Activated CD4-positive, alpha-beta memory T cell treated with anti-CD3 and anti-CD28 coated beads, Interleukin-2, amount 10 ng/mL, durations not matched to agents 7 days and 5 days (primary cell): ENCODE results near the gene HPS6. TPM values are rescaled to one million over a fixed set of nuclear protein-coding genes. Genes with fewer than 3 reads are reported as not detected.

Experiments
- CTCF ChIA-PET: fragments of 350-600 bp; sonication (Branson Sonifier 250); formaldehyde crosslinking; loops from one replicate; lab custom pipeline; 2021; ENCODE audit warnings: antibody characterized with exemption, inconsistent platforms; lab: Charles Lee
- POLR2A ChIA-PET: fragments of 350-600 bp; sonication (Branson Sonifier 250); formaldehyde crosslinking; loops from one replicate; lab custom pipeline; 2021; ENCODE audit warnings: antibody characterized with exemption; lab: Charles Lee
- DNase-seq: peaks from one replicate; pipeline ENCODE4 v3.0.0-alpha.2; 2020
- H3K27ac Mint-ChIP-seq: one replicate; pipeline ENCODE4 v1.8.0; 2021; ENCODE audit warnings: mild to moderate bottlenecking, mixed read lengths
- H3K27me3 Mint-ChIP-seq: one replicate; pipeline ENCODE4 v1.8.0; 2021; ENCODE audit warnings: mixed read lengths
- H3K36me3 Mint-ChIP-seq: one replicate; pipeline ENCODE4 v1.8.0; 2021; ENCODE audit warnings: low read depth, mixed read lengths
- H3K4me1 Mint-ChIP-seq: one replicate; pipeline ENCODE4 v1.8.0; 2021; ENCODE audit warnings: mixed read lengths
- H3K4me3 Mint-ChIP-seq: one replicate; pipeline ENCODE4 v1.8.0; 2021; ENCODE audit warnings: mild to moderate bottlenecking, mixed read lengths
- H3K9me3 Mint-ChIP-seq: one replicate; pipeline ENCODE4 v1.8.0; 2021; ENCODE audit warnings: mixed read lengths
- total RNA-seq, 2 experiments: library from RNA; stranded (reverse); gene quantifications; one replicate each; pipeline ENCODE4 v1.2.3, GENCODE V29; 2021

Gene HPS6
- total RNA-seq, 2 experiments from 2014 or later = 24.7 to 25.7 TPM

DNA sequence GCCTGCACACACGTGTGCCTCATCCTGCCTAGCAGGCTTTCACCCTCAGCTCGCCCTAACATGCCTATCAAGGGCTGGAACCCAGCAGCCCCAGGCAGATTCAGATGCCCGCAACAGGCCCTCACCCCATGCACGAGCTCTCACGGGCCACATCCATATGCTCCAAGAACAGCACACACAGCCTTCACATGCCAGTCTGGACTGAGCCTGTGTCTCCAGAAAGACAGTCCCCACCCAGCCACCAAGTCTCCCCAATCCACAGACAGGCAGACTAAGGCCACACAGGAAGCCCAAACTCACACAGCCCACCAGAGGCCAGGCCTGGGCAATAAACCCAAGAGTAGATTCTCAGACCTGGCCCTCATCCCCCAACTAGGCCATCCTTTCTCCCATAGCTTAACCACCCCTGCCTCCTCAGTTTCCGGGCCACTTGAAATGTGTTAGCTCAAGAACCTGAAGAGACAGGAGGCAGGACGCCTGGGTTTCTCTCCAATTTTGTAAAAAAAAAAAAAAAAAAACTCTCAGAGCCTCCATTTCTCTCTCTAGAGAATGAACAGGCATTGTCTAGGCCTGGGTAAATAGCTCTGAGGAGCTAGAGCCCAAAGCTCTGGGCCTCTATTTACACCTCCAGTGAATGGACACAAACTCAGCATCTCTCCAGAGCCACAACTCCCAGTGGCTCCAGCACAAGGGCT is 48.3 kb downstream of the HPS6 start:
- H3K27ac Mint-ChIP-seq = peak overlapping the region; percentile 77
- CTCF ChIA-PET = interaction anchor here (0.6 to 3.6 kb wide), 13 partner anchors 10 to 991 kb away, joined by 3 to 12 read pairs (median 5); partner anchors contain the start of gene PPRC1
- POLR2A ChIA-PET = interaction anchor here (0.6 to 4.1 kb wide), 13 partner anchors 11 to 339 kb away, joined by 3 to 24 read pairs (median 5); partner anchors contain the start of genes CUEDC2, NOLC1, OGA and PPRC1
- peaks cover 55% of the 10 kb centered on the region for H3K4me1 Mint-ChIP-seq
- peaks cover 43% of the 10 kb centered on the region for H3K36me3 Mint-ChIP-seq
- H3K27me3 Mint-ChIP-seq = no peaks in the 10 kb centered on the region
- H3K9me3 Mint-ChIP-seq = no peaks in the 10 kb centered on the region
- peak overlapping the region; percentile 76 for H3K4me3 Mint-ChIP-seq
- DNase-seq = peak; percentile 49

DNA sequence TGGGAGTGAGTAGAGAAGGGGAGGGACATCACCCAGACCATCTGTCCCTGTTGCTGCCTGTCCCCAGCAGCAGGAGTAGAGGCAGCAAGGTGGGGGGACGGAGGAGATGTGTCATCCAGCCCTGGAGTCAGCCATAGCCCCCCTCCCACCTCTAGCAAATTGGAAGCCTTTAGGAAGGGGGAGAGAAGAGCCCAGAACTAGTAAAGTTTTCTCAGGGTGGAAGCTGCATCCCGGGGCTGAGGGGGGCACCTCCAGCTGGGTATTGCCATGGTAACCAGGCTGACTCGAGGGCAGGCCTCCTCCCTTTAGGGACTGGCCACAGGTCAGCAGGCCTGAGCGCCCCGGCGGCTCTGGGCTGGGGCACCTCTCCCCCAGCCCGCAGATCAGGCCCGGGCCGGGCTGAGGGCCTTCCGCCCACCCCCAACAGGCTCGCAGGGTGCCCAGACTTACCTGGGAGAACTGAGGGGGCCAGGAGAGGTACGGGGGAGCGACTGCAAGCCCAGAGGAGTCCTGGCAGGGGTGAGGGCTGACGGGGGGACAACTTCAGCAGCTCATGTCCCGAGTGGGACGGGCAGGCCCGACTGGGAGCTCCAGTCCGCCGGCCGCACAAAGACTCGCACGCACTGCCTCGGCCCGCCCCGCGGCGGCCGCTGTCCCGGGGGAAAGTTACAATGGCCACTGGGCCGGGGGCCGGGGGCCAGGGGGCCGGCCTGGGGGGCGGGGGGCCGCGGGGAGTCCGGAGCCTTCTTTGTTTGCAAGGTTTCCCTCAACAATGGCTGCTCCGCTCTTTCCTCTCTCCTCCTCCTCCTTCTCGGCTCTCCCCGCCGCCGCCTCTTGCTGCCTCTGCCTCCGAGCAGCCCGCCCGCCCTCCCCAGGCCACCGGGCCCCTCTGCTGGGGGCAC is 49.1 kb downstream of the HPS6 start:
- Mint-ChIP-seq H3K36me3 (peaks cover 35% of the 10 kb centered on the region), H3K4me1 (peaks cover 61% of the 10 kb centered on the region), H3K27ac (peak overlapping the region; percentile 91), H3K27me3 (no peaks in the 10 kb centered on the region), H3K9me3 (no peaks in the 10 kb centered on the region), H3K4me3 (peak overlapping the region; percentile 76)
- ChIA-PET POLR2A (interaction anchor here (0.6 to 4.1 kb wide), 16 partner anchors 9 to 338 kb away, joined by 3 to 24 read pairs (median 5); partner anchors contain the start of genes CUEDC2, NOLC1, OGA and PPRC1), CTCF (interaction anchor here (0.6 to 3.6 kb wide), 11 partner anchors 9 to 278 kb away, joined by 3 to 12 read pairs (median 5); partner anchors contain the start of gene PPRC1)
- peak; percentile 31 for DNase-seq

DNA sequence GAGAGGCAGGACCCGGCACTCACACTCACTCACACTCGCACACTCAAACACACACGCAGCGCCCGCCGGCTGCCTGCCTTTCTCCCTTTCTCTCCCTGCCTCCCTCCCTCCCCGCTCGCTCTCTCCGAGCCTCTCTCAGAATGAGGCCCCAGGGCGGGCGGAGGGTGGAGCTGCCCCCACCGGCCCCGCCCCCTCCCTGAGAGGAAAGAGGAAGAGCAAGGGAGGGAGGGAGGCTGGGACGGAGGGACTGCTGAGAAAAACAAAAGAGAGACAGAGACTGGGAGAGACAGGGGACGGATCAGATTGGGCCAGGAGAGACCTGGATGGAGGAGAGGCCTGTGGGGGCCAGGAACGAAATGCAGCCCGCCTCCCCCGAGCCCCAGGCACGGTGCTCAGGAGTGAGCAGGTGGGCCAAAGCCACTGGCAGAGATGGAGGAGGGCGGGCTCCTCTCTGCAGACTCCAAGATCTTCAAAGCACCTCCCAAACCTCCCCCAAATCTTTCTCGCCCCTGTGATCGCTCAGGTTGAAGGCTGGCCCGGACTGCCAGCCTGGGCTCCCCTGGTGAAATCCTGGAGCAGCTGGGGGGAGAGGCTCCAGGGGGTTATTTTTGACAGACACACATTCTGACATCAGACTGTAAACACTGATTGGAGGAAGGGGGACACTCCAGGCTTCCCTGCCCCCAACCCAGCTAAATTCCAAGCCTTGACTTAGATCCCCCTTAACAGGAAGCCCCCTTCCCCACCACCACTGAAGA is 49.9 kb downstream of the HPS6 start:
- peaks cover 63% of the 10 kb centered on the region for H3K4me1 Mint-ChIP-seq
- POLR2A ChIA-PET = interaction anchor here (0.7 to 4.1 kb wide), 17 partner anchors 10 to 317 kb away, joined by 3 to 24 read pairs (median 5); partner anchors contain the start of genes CUEDC2, HPS6, NOLC1 and OGA
- H3K27ac Mint-ChIP-seq = peak overlapping the region; percentile 91
- H3K36me3 Mint-ChIP-seq = peaks cover 27% of the 10 kb centered on the region
- H3K9me3 Mint-ChIP-seq = no peaks in the 10 kb centered on the region
- peak; percentile 91 for DNase-seq
- peak overlapping the region; percentile 76 for H3K4me3 Mint-ChIP-seq
- no peaks in the 10 kb centered on the region for H3K27me3 Mint-ChIP-seq
- CTCF ChIA-PET = interaction anchor here (1.1 to 2.4 kb wide), 6 partner anchors 8 to 275 kb away, joined by 3 to 11 read pairs (median 6); partner anchors contain the start of gene PPRC1

DNA sequence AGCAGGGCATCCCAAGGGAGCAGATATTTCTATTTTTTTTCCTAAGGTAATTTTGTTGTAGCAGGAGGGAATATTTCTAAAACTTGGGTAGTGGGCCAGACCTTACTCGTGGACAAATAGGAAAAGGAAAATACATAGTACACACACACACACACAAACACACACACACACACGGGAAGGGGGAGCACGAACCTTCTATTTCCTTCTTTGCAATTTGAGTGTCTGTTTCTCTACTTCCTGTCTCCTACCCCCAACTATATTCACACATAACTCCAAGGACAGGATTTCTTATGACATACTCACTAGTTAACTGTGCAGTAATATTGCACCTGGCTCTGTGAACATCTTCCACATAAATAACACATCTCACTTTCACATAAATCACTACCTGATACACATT is 50.6 kb downstream of the HPS6 start:
- Mint-ChIP-seq H3K27ac (peak overlapping the region; percentile 91), H3K9me3 (no peaks in the 10 kb centered on the region), H3K4me3 (peak overlapping the region; percentile 76), H3K36me3 (peaks cover 20% of the 10 kb centered on the region), H3K4me1 (peaks cover 63% of the 10 kb centered on the region), H3K27me3 (no peaks in the 10 kb centered on the region)
- DNase-seq = no peak
- ChIA-PET POLR2A (interaction anchor here (0.9 to 4.1 kb wide), 10 partner anchors 13 to 317 kb away, joined by 3 to 19 read pairs (median 5); partner anchors contain the start of genes CUEDC2, HPS6, NOLC1 and PPRC1), CTCF (interaction anchor here (1.1 to 1.6 kb wide), 3 partner anchors 13 to 274 kb away, joined by 3 to 7 read pairs (median 4); partner anchors contain the start of gene PPRC1)

DNA sequence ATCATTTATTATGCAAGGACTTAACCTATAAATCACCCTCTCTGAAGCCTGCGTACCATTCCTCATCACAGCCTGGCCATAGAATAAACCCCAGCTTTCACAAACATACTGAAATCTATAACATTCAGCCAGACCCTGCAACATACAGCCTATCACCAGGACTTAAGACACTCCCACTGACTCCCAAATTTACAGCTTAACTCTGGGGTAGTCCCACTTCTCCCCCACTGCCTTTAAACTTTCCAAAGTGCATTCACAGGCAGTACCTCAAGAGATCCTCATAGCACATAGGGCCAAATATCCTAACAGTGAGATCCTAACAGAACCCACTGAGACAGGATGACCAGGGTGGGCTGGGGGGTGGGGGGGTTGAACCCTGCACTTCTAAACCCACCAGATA is 51.5 kb downstream of the HPS6 start:
- H3K4me1 Mint-ChIP-seq = peaks cover 69% of the 10 kb centered on the region
- H3K9me3 Mint-ChIP-seq = no peaks in the 10 kb centered on the region
- no peaks in the 10 kb centered on the region for H3K27me3 Mint-ChIP-seq
- H3K36me3 Mint-ChIP-seq = peaks cover 12% of the 10 kb centered on the region
- H3K27ac Mint-ChIP-seq = peak overlapping the region; percentile 91
- peak overlapping the region; percentile 7 for H3K4me3 Mint-ChIP-seq
- no peak for DNase-seq
- CTCF ChIA-PET = interaction anchor here (1.2 to 1.6 kb wide), 2 partner anchors 14 to 275 kb away, joined by 3 to 4 read pairs; no protein-coding TSS in a partner anchor
- POLR2A ChIA-PET = interaction anchor here (1.2 to 1.4 kb wide), 2 partner anchors 35 to 299 kb away, joined by 3 to 4 read pairs; partner anchors contain the start of gene NOLC1

Other genes with a start within 250 kb of the HPS6 start
- 100 to 1,000 TPM; 142 to 145 TPM for gene OGA, start 246.9 kb upstream of the HPS6 start, total RNA-seq
- gene KCNIP2, start 221.5 kb upstream of the HPS6 start, total RNA-seq = 1 to 10 TPM; 2.5 to 2.6 TPM
- gene ARMH3, start 9.2 kb upstream of the HPS6 start, total RNA-seq = 10 to 100 TPM; 22.8 to 23.9 TPM
- gene LDB1, start 55.0 kb downstream of the HPS6 start, total RNA-seq = 10 to 100 TPM; 81.3 to 83.1 TPM
- gene PPRC1, start 67.7 kb downstream of the HPS6 start, total RNA-seq = 10 to 100 TPM; 32.5 to 35.8 TPM
- gene NOLC1, start 87.0 kb downstream of the HPS6 start, total RNA-seq = 10 to 100 TPM; 57.0 to 64.3 TPM
- not detected for gene ELOVL3, start 160.9 kb downstream of the HPS6 start, total RNA-seq
- not detected for gene PITX3, start 176.2 kb downstream of the HPS6 start, total RNA-seq
- 10 to 100 TPM; 42.4 to 43.1 TPM for gene GBF1, start 180.2 kb downstream of the HPS6 start, total RNA-seq